ENCODE measurements around the gene AQP7.

Gene AQP7

GRCh38 chr9:33341182-33341581 is 61.2 kb downstream of the AQP7 start:
- no peak overlapping the region for H3K4me3 ChIP-seq (ENCODE audit: low read length)
- no peaks in the 10 kb centered on the region for H3K9me3 ChIP-seq (replicated peaks; ENCODE audit: insufficient read depth, low read length)
- H3K9me2 ChIP-seq (replicated peaks; ENCODE audit: insufficient read depth, low read length): no peaks in the 10 kb centered on the region
- no peak for DNase-seq
- H2AFZ ChIP-seq (ENCODE audit: low read length): no peak overlapping the region
- H3K4me1 ChIP-seq (ENCODE audit: low read length): no peaks in the 10 kb centered on the region
- H3K79me2 ChIP-seq (ENCODE audit: low read length): no peaks in the 10 kb centered on the region
- no peak overlapping the region for H3K9ac ChIP-seq (ENCODE audit: low read length)
- H3K36me3 ChIP-seq (replicated peaks; ENCODE audit: insufficient read depth, low read length): peaks cover 30% of the 10 kb centered on the region
- H3K4me2 ChIP-seq (ENCODE audit: low read depth, low read length): no peak overlapping the region
- no peak overlapping the region for H3K27ac ChIP-seq (ENCODE audit: low read length)
- no peaks in the 10 kb centered on the region for H3F3A ChIP-seq (ENCODE audit: insufficient read depth, low read length)
- H4K20me1 ChIP-seq (ENCODE audit: insufficient read depth, low read length): no peaks in the 10 kb centered on the region
- TF ChIP-seq EZH2 (optimal IDR thresholded peaks at IDR 0.05; ENCODE audit: low read depth, low read length) (no peak), EZH2phosphoT487 (IDR thresholded peaks at IDR 0.05; ENCODE audit: low read length) (no peak), CTCF (IDR thresholded peaks at IDR 0.05; ENCODE audit: low read length) (no peak)
- no peaks in the 10 kb centered on the region for H3K27me3 ChIP-seq (replicated peaks; ENCODE audit: insufficient read depth, low read length)

- Histone ChIP-seq H4K20me1 (ENCODE audit: insufficient read depth, low read length) (no peaks in the 10 kb centered on the region), H2AFZ (ENCODE audit: low read length) (no peak overlapping the region), H3K27me3 (replicated peaks; ENCODE audit: insufficient read depth, low read length) (no peaks in the 10 kb centered on the region), H3K4me2 (ENCODE audit: low read depth, low read length) (no peak overlapping the region), H3K27ac (ENCODE audit: low read length) (no peak overlapping the region), H3F3A (ENCODE audit: insufficient read depth, low read length) (no peaks in the 10 kb centered on the region), H3K9ac (ENCODE audit: low read length) (no peak overlapping the region), H3K36me3 (replicated peaks; ENCODE audit: insufficient read depth, low read length) (peaks cover 28% of the 10 kb centered on the region), H3K9me2 (replicated peaks; ENCODE audit: insufficient read depth, low read length) (no peaks in the 10 kb centered on the region), H3K79me2 (ENCODE audit: low read length) (no peaks in the 10 kb centered on the region), H3K4me1 (ENCODE audit: low read length) (no peaks in the 10 kb centered on the region), H3K9me3 (replicated peaks; ENCODE audit: insufficient read depth, low read length) (no peaks in the 10 kb centered on the region), H3K4me3 (ENCODE audit: low read length) (no peak overlapping the region)
- no peak for TF ChIP-seq EZH2 (optimal IDR thresholded peaks at IDR 0.05; ENCODE audit: low read depth, low read length)
- no peak for TF ChIP-seq EZH2phosphoT487 (IDR thresholded peaks at IDR 0.05; ENCODE audit: low read length)
- TF ChIP-seq CTCF (IDR thresholded peaks at IDR 0.05; ENCODE audit: low read length): no peak
- no peak for DNase-seq
These were observed 62.2 kb downstream of the AQP7 start for GRCh38 chr9:33340186-33340585.
